ENCODE measurements around the gene PPP1R14B. TPM values are rescaled to one million over a fixed set of nuclear protein-coding genes. Genes with fewer than 3 reads are reported as not detected.
A peak's percentile ranks its signal among the peaks of the same experiment; 100 is the strongest.

The PPP1R14B gene
- total and polyA plus RNA-seq, 2 of the 13 experiments (the other 11 are each of a cell fraction or from before 2014, with no cell fraction given): 110 to 148 TPM

GRCh38 chr11:64291262-64291751 is 44.6 kb upstream of the PPP1R14B start, which contains the start of gene KCNK4:
Gene KCNK4 (plus strand): TSS chr11:64291302. CDS start chr11:64293019, 1,717 bp downstream.
- Histone ChIP-seq H3K36me3 (replicated peaks in 1 of 2; ENCODE audit: control insufficient read depth in 1 of 2, insufficient read depth in 2 of 2, low read length in 2 of 2) (no peaks in the 10 kb centered on the region), H3K27ac (ENCODE audit: extremely low read length, insufficient read depth, low read length) (no peak within 1 kb of the TSS), H3K9me3 (ENCODE audit: low read length) (no peaks in the 10 kb centered on the region), H4K20me1 (ENCODE audit: insufficient read depth, low read length) (no peaks in the 10 kb centered on the region), H3K79me2 (ENCODE audit: insufficient read depth, low read length) (no peaks in the 10 kb centered on the region), H3K4me2 (ENCODE audit: low read depth, low read length) (peak within 1 kb of the TSS; percentile 60), H3K4me3 (replicated peaks in 1 of 3; ENCODE audit: insufficient read depth in 1 of 3, low read depth in 2 of 3, low read length in 3 of 3) (peak within 1 kb of the TSS; percentile 16 to 61 (median 26); a peak in 4 of 6 replicates), H3K4me1 (ENCODE audit: insufficient read depth, low read length) (peaks cover 19% of the 10 kb centered on the region; the same call in 1 of the 2 replicates), H2AFZ (ENCODE audit: low read length) (no peak within 1 kb of the TSS), H3K9ac (ENCODE audit: insufficient read depth, low read depth, low read length) (no peak within 1 kb of the TSS), H3K27me3 (ENCODE audit: control insufficient read depth in 1 of 2, insufficient read depth in 2 of 2, low read length in 2 of 2) (peaks cover 19 to 57% of the 10 kb centered on the region in 2 experiments)
- no peak for ATAC-seq
- TF ChIP-seq, protein P1, sequence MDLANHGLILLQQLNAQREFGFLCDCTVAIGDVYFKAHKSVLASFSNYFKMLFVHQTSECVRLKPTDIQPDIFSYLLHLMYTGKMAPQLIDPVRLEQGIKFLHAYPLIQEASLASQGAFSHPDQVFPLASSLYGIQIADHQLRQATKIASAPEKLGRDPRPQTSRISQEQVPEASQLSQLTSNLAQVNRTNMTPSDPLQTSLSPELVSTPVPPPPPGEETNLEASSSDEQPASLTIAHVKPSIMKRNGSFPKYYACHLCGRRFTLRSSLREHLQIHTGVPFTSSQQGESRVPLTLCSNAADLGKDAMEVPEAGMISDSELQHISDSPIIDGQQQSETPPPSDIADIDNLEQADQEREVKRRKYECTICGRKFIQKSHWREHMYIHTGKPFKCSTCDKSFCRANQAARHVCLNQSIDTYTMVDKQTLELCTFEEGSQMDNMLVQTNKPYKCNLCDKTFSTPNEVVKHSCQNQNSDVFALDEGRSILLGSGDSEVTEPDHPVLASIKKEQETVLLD (CRISPR knock-in tag; IDR thresholded peaks at IDR 0.05; ENCODE audit: low read depth): no peak
- TF ChIP-seq HNRNPLL (IDR thresholded peaks at IDR 0.05; ENCODE audit: low read depth, low read length, poor library complexity, severe bottlenecking): peak; percentile 25
- CTCF ChIA-PET (ENCODE audit: low intra/inter-chr PET ratio, low total read pairs): no interaction called here
- DNase-seq (ENCODE audit: low spot score): no peak
- in situ Hi-C loops (cut with HindIII; ENCODE audit: extremely low pct_ligation_motif_present, low pct_unique_long_range_greater_than_20kb) (no loop called here), intact Hi-C loops (cut with micrococcal nuclease; ENCODE audit: unreplicated experiment) (no loop called here)
- 0% methylated on average over 4 of the region's 45 CpGs for WGBS (ENCODE audit: low lambda C conversion rate)
- POLR2A ChIA-PET: interaction anchor here (0.5 to 1.0 kb wide), 2 partner anchors 13 to 102 kb away, joined by 3 read pairs; no protein-coding TSS in a partner anchor
- BruUV-seq (replicated peaks): no TSS peak
- FAIRE-seq: no peak

DNA sequence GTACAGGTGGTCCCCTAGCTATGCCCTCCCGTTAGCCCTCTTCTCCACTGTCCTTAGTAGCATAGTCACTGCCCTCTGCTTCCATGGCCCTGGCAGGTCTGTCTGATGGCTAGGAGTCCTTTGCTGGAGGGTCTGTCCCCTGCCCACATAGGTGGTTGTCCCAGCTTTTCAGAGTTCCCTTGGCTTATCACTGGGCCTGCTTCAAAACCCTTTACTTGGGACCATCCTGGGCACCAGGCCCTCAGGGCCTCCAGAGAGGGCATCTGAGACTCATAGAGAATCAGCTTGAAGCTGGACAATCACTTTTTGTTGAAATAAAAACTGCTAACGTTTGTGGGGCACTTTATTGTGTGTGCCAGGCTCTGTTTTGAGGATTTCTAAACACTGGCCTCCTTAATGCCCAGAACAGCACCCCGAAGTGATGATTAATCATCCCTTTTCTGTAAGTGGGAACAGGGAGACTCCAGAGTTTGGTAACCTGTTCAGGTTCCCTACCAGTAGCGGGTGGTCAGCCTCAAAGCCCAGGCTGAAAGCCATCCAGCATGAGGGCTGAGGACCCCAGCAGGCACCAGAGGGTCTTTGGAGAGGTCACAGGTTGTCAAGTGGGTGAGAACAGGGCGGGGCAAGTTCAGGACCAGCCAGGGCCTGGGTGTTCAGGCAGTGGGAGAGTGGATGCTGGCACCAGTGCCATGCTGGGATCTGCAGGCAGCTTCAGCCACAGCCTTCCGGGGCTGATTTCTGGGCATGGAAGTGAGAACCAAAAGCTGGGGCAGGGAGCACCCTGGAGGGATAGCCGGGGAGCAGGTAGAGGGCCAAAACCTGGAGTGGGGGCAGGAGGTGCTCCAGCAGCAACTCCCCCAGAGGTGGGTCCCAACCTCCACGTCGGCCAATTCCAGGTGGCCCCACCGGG is 43.9 kb upstream of the PPP1R14B start:
- intact Hi-C loops (cut with micrococcal nuclease; ENCODE audit: unreplicated experiment) (no loop called here), in situ Hi-C loops (cut with HindIII; ENCODE audit: extremely low pct_ligation_motif_present, low pct_unique_long_range_greater_than_20kb) (no loop called here)
- H3K36me3 ChIP-seq (replicated peaks in 1 of 2; ENCODE audit: control insufficient read depth in 1 of 2, insufficient read depth in 2 of 2, low read length in 2 of 2): no peaks in the 10 kb centered on the region
- CTCF ChIA-PET (ENCODE audit: low intra/inter-chr PET ratio, low total read pairs): no interaction called here
- no peaks in the 10 kb centered on the region for H4K20me1 ChIP-seq (ENCODE audit: insufficient read depth, low read length)
- H3K4me2 ChIP-seq (ENCODE audit: low read depth, low read length): no peak overlapping the region; the same call in 1 of the 2 replicates
- no peak overlapping the region for H2AFZ ChIP-seq (ENCODE audit: low read length)
- DNase-seq (ENCODE audit: low spot score): no peak
- peaks cover 18 to 50% of the 10 kb centered on the region in 2 experiments for H3K27me3 ChIP-seq (ENCODE audit: control insufficient read depth in 1 of 2, insufficient read depth in 2 of 2, low read length in 2 of 2)
- no peak overlapping the region for H3K27ac ChIP-seq (ENCODE audit: extremely low read length, insufficient read depth, low read length)
- H3K9ac ChIP-seq (ENCODE audit: insufficient read depth, low read depth, low read length): no peak overlapping the region
- H3K9me3 ChIP-seq (ENCODE audit: low read length): no peaks in the 10 kb centered on the region
- no peak for FAIRE-seq
- no peak for ATAC-seq
- H3K79me2 ChIP-seq (ENCODE audit: insufficient read depth, low read length): no peaks in the 10 kb centered on the region
- no peak overlapping the region for H3K4me3 ChIP-seq (replicated peaks in 1 of 3; ENCODE audit: insufficient read depth in 1 of 3, low read depth in 2 of 3, low read length in 3 of 3)
- no TSS peak for BruUV-seq (replicated peaks)
- peaks cover 23% of the 10 kb centered on the region; the same call in 1 of the 2 replicates for H3K4me1 ChIP-seq (ENCODE audit: insufficient read depth, low read length)
- WGBS (ENCODE audit: low lambda C conversion rate): 44% methylated on average over 8 of the region's 10 CpGs
- POLR2A ChIA-PET: interaction anchor here (1.0 to 2.0 kb wide), 2 partner anchors 14 to 20 kb away, joined by 3 to 11 read pairs; no protein-coding TSS in a partner anchor
- TF ChIP-seq ZNF235 (CRISPR knock-in tag; IDR thresholded peaks at IDR 0.05; ENCODE audit: borderline replicate concordance) (no peak), ZFP1 (CRISPR knock-in tag; IDR thresholded peaks at IDR 0.05) (no peak), ZNF230 (CRISPR knock-in tag; IDR thresholded peaks at IDR 0.05) (no peak), ZNF263 (CRISPR knock-in tag; IDR thresholded peaks at IDR 0.05) (no peak), ZFP36 (IDR thresholded peaks at IDR 0.05; ENCODE audit: borderline replicate concordance, low read depth, low read length, partially characterized antibody) (no peak), THYN1 (CRISPR knock-in tag; IDR thresholded peaks at IDR 0.05; ENCODE audit: borderline replicate concordance, low read depth) (no peak), ZNF180 (CRISPR knock-in tag; IDR thresholded peaks at IDR 0.05; ENCODE audit: borderline replicate concordance, low read depth) (no peak), ZC3H13 (CRISPR knock-in tag; IDR thresholded peaks at IDR 0.05) (no peak), NFYC (CRISPR knock-in tag; IDR thresholded peaks at IDR 0.05) (no peak)
- TF ChIP-seq, protein P2, sequence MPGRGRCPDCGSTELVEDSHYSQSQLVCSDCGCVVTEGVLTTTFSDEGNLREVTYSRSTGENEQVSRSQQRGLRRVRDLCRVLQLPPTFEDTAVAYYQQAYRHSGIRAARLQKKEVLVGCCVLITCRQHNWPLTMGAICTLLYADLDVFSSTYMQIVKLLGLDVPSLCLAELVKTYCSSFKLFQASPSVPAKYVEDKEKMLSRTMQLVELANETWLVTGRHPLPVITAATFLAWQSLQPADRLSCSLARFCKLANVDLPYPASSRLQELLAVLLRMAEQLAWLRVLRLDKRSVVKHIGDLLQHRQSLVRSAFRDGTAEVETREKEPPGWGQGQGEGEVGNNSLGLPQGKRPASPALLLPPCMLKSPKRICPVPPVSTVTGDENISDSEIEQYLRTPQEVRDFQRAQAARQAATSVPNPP (CRISPR knock-in tag; IDR thresholded peaks at IDR 0.05): no peak
- TF ChIP-seq, protein P3, sequence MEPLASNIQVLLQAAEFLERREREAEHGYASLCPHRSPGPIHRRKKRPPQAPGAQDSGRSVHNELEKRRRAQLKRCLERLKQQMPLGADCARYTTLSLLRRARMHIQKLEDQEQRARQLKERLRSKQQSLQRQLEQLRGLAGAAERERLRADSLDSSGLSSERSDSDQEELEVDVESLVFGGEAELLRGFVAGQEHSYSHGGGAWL (CRISPR knock-in tag; IDR thresholded peaks at IDR 0.05): no peak

All from HepG2 (cell line).